ENCODE measurements around the gene EYS.

Gene EYS

DNA sequence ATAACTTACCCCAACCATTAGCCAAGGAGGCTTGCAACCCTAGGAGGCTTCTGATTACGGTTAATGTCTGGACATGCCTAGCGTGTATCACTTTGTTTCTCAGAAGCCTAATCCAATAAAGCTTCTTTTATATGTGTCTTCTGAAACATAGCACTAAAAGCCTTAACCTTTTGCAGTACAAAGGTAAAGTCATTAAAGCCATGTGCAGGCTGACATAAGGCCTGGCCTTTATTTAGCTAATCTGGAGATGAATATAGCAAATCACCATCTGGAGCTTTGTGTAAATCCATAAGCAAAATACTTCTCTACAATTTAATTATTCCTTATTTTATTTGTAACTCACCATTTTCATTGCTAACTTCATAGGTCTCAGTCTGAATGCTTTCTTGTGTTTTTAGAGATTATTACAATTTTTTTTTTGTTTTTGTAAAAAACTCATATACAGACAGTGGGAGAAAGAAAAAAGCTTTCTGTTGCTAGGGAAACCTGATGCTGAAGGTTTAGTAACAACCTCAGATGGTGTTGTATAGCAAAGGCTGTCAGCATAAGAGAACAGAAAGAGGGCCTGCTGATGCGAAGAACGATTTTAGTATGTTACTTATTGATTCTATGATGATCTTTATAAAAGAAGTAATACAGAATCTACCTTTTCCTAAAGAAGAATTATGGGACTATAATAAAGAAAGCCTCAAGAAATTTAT lies at the start of gene EYS:
Gene EYS (minus strand): TSS at position 101 of the 701 bp plus-strand sequence. CDS start 211,816 bp downstream, outside the sequence.
- TF ChIP-seq, protein P1, sequence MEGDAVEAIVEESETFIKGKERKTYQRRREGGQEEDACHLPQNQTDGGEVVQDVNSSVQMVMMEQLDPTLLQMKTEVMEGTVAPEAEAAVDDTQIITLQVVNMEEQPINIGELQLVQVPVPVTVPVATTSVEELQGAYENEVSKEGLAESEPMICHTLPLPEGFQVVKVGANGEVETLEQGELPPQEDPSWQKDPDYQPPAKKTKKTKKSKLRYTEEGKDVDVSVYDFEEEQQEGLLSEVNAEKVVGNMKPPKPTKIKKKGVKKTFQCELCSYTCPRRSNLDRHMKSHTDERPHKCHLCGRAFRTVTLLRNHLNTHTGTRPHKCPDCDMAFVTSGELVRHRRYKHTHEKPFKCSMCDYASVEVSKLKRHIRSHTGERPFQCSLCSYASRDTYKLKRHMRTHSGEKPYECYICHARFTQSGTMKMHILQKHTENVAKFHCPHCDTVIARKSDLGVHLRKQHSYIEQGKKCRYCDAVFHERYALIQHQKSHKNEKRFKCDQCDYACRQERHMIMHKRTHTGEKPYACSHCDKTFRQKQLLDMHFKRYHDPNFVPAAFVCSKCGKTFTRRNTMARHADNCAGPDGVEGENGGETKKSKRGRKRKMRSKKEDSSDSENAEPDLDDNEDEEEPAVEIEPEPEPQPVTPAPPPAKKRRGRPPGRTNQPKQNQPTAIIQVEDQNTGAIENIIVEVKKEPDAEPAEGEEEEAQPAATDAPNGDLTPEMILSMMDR (conservative IDR thresholded peaks at IDR 0.05), result no peak
- TF ChIP-seq ZFX (IDR thresholded peaks at IDR 0.05), result no peak
- no peak within 1 kb of the TSS for H3K27ac ChIP-seq

DNA sequence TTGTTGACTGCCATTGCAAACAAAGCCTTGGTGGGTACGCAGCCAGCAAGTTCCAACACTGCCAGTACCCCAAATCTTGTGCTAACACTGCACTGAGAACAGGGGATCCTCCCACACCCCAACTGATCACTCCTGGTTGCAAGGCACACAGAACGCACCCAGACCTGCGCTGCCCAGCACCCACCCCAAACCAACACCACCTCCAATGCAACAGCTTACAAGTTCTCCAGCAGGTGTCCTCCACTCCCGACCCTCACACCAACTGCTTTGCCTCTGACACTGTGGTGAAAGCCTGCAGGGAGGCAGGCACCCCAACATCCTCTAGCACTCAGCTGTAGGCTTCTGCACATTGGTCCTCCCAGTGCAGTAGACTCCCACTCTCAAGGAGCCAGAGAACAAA lies 39.3 kb upstream of the EYS start:
- TF ChIP-seq, protein P1 (conservative IDR thresholded peaks at IDR 0.05), result no peak
- TF ChIP-seq ZFX (IDR thresholded peaks at IDR 0.05), result no peak
- H3K27ac ChIP-seq, result no peak overlapping the region

DNA sequence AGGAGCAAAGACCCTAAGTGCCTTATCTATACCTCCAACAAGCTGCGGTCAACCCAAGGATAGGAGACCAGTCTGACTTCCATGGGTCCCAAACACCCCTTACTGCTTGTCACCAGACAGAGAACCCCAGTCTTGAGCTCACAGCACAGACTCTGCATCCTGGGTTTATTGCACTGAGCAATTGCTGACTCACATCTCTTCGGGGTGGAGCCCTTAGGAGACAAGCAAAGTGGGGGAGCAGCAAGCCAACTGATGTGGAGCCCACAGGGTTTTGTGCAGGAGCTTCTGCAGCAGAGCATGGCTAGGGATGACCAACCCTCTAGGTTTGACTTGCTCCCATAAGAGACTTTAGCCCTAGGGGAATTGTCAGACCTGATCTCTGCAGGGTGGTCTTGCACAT lies 38.6 kb upstream of the EYS start:
- TF ChIP-seq, protein P1 (conservative IDR thresholded peaks at IDR 0.05), result no peak
- no peak for TF ChIP-seq ZFX (IDR thresholded peaks at IDR 0.05)
- no peak overlapping the region for H3K27ac ChIP-seq

DNA sequence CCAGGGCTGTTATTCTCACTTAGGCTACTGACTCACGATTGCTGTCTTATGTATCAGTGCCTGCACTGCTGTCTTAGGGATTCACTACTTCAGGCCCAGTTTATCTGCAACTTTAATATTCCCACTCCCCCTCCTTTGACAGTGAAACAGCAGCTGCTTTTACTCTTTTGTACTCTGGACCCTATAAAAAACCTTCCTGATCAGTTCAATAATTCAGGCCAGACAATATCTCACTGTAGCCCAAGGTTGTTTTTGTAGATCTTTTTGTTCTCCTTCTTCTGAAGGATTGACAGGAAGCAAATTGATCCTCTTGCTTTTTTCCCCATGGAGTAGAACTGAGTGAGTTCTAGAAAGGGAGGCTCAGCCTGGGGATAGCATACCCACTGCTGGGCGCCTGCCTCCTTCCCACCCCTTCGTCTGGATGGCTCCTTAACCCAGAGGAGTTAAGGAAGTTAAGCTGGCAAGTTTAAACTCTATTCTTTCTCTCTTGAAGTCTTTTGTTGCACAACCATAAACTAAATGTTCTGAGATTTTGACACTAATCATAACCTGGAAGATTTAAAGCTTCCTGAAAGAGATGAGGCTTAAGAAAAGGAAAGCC lies 22.0 kb upstream of the EYS start:
- H3K27ac ChIP-seq, result no peak overlapping the region
- TF ChIP-seq, protein P1 (conservative IDR thresholded peaks at IDR 0.05), result no peak
- no peak for TF ChIP-seq ZFX (IDR thresholded peaks at IDR 0.05)

DNA sequence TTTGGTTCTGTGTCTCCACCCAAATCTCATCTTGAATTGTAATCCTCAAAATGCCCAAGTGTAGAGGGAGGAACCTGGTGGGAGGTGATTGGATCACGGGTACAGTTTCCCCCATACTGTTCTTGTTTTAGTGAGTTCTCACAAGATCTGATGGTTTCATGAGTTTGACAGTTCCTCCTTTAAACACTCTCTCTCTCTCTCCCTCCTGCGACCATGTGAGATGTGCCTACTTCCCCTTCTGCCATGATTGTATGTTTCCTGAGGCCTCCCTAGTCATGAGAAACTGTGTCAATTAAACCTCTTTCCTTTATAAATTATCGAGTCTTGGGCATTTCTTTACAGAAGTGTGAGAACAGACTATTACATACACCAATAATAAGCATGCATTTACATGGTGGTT lies 12.1 kb upstream of the EYS start:
- TF ChIP-seq ZFX (IDR thresholded peaks at IDR 0.05), result no peak
- TF ChIP-seq, protein P1 (conservative IDR thresholded peaks at IDR 0.05), result no peak
- H3K27ac ChIP-seq, result no peak overlapping the region

DNA sequence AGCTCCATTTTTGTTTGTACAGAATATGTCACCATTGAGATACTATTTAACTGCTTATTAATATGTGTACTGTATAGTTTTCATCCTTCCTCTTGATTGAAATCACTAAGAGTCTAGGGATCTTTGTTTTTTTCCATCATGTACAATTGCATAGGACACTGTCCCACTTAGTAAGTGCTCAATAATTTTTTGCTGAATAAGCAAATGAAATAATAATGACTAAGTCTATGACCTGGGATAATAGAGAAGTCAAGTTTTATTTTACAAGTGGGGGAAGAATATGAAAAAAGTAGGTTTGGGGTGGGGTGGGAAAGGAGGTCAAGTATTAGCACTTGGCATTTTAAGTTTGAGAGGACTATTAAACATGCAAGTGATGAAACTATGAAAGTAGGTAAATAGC lies 4.5 kb upstream of the EYS start:
- H3K27ac ChIP-seq, result no peak overlapping the region
- no peak for TF ChIP-seq ZFX (IDR thresholded peaks at IDR 0.05)
- TF ChIP-seq, protein P1 (conservative IDR thresholded peaks at IDR 0.05), result no peak

DNA sequence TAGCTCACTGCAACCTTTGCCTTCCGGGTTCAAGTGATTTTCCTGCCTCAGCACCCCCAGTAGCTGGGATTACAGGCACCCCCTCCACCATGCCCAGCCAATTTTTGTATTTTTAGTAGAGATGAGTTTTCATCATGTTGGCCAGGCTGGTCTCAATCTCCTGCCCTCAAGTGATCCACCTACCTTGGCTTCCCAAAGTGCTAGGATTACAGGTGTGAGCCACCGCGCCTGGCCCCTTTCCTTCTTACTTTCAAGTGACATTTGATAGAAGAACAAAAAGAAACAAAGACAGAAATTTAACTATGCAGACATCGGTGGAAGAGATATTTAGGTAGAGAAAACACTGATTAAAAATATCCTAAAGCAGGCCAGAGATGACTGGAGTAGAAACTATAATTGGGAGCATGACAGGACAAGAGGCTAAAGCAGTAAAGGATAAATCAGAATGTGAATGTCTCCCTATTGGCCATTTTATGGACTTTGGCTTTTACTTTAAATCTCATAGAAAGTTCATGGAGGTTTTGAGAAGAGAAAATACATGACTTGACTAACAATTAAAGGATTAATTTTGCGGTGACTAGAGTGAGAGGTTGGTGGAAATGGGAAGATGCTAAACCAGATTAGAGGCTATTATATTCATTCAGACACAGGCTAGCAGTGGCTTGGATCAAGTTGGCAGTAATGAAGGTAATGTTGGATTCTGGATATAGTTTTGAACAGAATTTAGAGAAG lies 2.2 kb upstream of the EYS start:
- TF ChIP-seq, protein P1 (conservative IDR thresholded peaks at IDR 0.05), result no peak
- no peak for TF ChIP-seq ZFX (IDR thresholded peaks at IDR 0.05)
- H3K27ac ChIP-seq, result no peak overlapping the region

All from C4-2B (cell line).